ENCODE measurements around the gene RMI2.

DNA sequence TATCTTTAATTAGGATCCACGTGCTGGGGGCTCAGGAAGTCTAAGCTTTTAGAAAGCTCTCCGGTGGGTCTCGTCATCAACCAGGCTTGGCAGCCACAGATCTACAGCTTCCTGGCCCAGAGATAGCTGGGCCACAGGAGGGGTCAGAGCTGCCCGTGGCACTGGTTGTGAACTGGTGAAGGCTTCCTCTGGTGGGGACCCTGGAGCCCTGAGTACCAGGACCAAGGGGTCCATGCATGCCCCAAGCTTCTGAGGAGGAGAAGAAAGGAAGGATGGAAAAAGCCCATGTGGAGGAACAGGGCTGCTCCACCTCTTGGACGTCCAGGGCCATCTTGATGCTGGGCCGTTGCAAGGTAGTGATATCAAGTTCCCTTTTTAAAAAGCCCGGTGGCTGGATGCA is 13.3 kb downstream of the RMI2 start:
- TF ChIP-seq, protein P1, sequence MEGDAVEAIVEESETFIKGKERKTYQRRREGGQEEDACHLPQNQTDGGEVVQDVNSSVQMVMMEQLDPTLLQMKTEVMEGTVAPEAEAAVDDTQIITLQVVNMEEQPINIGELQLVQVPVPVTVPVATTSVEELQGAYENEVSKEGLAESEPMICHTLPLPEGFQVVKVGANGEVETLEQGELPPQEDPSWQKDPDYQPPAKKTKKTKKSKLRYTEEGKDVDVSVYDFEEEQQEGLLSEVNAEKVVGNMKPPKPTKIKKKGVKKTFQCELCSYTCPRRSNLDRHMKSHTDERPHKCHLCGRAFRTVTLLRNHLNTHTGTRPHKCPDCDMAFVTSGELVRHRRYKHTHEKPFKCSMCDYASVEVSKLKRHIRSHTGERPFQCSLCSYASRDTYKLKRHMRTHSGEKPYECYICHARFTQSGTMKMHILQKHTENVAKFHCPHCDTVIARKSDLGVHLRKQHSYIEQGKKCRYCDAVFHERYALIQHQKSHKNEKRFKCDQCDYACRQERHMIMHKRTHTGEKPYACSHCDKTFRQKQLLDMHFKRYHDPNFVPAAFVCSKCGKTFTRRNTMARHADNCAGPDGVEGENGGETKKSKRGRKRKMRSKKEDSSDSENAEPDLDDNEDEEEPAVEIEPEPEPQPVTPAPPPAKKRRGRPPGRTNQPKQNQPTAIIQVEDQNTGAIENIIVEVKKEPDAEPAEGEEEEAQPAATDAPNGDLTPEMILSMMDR (IDR thresholded peaks at IDR 0.05), result no peak
- TF ChIP-seq POLR2A (IDR thresholded peaks at IDR 0.05), result no peak
